Adrenal gland (tissue), 5 donors: ENCODE measurements around the gene ANKRD34A.

ENCODE experiments used
- CTCF ChIP-seq, 6 experiments: fragments of 450-650 bp in 4 of 6; fragments of 200-600 bp in 2 of 6; sonication (generic) in 1 of 6; IDR thresholded peaks; 1 replicate in 5 of 6; 2 replicates in 1 of 6; pipeline versions ENCODE4 v1.5.1 to v1.8.0; 2016 to 2021; ENCODE audit warnings: antibody characterized with exemption in 6 of 6, mild to moderate bottlenecking in 2 of 6, moderate library complexity in 1 of 6
- POLR2A ChIP-seq, 2 donors: fragments of 450-650 bp; IDR thresholded peaks; one replicate each; pipeline ENCODE4 v1.6.1; 2017; ENCODE audit warnings: antibody characterized with exemption in 2 of 2, mild to moderate bottlenecking in 2 of 2, moderate library complexity in 1 of 2
- donor health status: DM: no; HTN: no; CAD: no.

GRCh38 chr1:145926686-145927062 is 37.7 kb downstream of the ANKRD34A start:
- no peak for TF ChIP-seq POLR2A (IDR thresholded peaks at IDR 0.05)
- TF ChIP-seq CTCF (IDR thresholded peaks at IDR 0.05), result no peak
